ENCODE measurements around the gene MPO.

MPO gene

DNA sequence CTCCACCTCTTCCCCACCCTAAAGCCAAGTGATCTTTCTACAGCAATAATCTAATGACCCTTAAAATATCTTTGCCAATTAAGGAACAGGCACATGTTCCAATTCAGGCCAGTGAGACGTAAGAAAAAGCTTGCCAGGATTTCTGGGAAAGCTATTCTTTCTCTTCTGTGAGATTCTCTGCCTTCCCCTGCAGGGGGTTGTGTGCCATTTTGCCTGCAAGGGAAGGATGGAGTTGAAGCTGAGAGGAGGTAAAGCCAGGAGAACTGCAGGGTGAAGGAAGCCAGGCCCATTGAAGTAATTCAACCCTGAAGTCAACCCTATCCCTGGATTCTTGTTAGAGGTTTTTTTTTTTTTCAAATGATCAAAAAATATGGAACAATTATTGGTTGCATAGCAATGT, 51.4 kb downstream of the MPO start:
- no peak for DNase-seq

DNA sequence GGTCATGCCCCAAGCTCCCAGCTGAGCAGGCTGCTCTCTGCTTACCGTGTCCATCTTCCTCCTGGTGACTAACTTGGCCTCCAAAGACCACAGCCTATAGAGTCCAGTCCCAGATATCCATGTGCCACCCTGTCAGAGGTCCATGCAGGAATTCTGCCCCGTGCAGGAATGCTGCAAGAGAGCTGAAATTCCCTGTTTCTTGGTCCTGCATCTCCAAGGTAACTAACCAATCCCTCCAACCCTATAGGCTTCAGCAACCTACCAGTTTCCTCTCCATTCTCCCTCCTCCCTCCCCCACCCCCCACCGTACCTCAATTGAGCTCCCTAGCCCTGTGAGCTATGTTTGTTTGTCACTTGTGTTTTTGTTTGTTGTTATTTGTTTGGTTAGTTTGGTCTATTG, 52.1 kb downstream of the MPO start:
- DNase-seq: no peak

DNA sequence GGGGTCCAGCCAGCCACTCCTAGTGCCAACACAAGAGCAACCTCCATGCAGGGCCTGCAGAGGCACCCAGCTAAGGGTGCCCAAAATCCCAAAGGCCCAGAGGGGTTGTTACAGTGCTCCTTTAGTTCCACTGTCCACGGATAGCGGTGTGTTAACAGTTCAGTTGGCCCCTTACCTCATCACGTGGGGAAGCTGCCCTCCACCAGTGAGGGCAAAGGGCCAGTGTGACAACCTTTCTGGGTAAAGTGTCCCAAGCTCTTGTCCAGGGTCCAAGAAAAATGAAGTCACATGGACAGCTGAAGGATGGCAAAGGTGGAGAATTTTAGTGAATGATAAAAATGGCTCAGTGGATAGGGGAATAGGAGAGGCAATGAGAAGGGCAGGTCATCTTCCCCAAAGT, 53.0 kb downstream of the MPO start:
- DNase-seq: no peak

DNA sequence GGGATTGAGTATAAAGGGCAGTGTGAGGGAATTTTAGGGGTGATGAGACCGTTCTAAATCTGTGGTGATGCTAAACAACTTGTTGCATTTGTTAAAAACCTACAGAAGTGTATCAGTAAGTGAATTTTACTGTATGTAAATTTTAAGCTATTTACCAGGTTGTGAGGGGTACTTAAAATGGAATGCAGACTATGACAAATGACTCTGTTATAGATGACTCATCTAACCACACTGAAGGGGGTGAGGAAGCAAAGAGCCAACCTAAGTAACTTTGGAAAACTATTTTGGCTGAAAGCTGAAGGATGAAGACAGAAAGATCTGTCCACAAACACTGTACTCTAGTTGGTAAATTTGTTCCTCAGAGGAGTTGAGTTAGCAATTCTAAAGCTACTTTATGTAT, 56.4 kb downstream of the MPO start:
- no peak for DNase-seq

Measured in NCI-H69 (cell line).